ENCODE data around the gene PBX2.

DNA sequence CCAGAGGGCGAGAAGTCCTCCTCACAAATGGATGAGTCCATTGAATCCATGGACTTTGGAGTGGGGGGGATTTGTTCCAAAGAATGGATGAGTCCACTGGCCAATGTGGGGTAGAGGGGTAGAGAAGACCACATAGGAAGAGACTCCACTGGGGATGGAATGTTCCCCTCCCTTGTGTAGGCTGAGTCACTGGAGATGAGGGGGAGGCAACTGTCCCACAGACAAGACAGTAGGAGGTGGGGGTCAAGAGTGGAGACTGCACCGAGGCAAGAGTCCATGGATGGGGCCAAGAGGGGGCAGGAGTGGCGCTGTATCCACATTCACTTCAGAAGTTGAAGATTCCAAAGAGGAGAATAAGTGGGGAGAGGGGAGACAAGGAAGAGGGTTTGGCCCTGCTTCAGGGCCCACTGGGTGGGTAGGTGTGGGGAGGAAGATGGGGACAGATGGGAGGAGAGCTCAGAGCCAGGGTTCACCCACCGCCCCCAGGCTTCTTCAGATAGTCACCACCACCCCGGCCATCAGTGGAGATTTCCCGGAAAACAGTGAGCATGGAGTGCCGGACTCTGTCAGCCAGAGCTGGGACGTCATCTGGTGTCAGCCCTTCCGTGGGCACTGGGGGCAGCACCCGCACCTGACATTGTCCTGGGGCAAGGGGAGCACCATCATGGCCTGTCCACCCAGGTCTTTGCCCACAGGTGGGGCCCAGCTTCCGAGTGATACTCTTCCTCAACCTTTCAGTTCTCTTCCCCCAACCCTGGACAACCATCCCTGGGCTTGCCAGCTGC, 21.0 kb downstream of the PBX2 start:
- TF ChIP-seq, protein P1, sequence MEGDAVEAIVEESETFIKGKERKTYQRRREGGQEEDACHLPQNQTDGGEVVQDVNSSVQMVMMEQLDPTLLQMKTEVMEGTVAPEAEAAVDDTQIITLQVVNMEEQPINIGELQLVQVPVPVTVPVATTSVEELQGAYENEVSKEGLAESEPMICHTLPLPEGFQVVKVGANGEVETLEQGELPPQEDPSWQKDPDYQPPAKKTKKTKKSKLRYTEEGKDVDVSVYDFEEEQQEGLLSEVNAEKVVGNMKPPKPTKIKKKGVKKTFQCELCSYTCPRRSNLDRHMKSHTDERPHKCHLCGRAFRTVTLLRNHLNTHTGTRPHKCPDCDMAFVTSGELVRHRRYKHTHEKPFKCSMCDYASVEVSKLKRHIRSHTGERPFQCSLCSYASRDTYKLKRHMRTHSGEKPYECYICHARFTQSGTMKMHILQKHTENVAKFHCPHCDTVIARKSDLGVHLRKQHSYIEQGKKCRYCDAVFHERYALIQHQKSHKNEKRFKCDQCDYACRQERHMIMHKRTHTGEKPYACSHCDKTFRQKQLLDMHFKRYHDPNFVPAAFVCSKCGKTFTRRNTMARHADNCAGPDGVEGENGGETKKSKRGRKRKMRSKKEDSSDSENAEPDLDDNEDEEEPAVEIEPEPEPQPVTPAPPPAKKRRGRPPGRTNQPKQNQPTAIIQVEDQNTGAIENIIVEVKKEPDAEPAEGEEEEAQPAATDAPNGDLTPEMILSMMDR (IDR thresholded peaks at IDR 0.05): no peak
- TF ChIP-seq EP300 (IDR thresholded peaks at IDR 0.05) (no peak), POLR2A (IDR thresholded peaks at IDR 0.05) (no peak)

Measured in tibial nerve (tissue), 4 donors.